ENCODE data around the gene AKAP3.

AKAP3 gene

GRCh38 chr12:4595881-4596280 lies 53.0 kb downstream of the AKAP3 start:
- no peak for DNase-seq (ENCODE audit: low read depth in 2 of 2)

- DNase-seq (ENCODE audit: low read depth in 2 of 2), result no peak
Measured at GRCh38 chr12:4591180-4591687, 57.6 kb downstream of the AKAP3 start.

GRCh38 chr12:4589941-4590340 lies 58.9 kb downstream of the AKAP3 start:
- no peak for DNase-seq (ENCODE audit: low read depth in 2 of 2)

GRCh38 chr12:4588916-4589315 lies 59.9 kb downstream of the AKAP3 start:
- no peak for DNase-seq (ENCODE audit: low read depth in 2 of 2)

GRCh38 chr12:4587108-4587507 lies 61.7 kb downstream of the AKAP3 start:
- DNase-seq (ENCODE audit: low read depth in 2 of 2), result no peak

- no peak for DNase-seq (ENCODE audit: low read depth in 2 of 2)
Measured at GRCh38 chr12:4586500-4586899, 62.4 kb downstream of the AKAP3 start.

- no peak for DNase-seq (ENCODE audit: low read depth in 2 of 2)
Measured at GRCh38 chr12:4584896-4585295, 64.0 kb downstream of the AKAP3 start.

GRCh38 chr12:4584281-4584680 lies 64.6 kb downstream of the AKAP3 start:
- DNase-seq (ENCODE audit: low read depth in 2 of 2), result no peak

GRCh38 chr12:4580281-4580688 lies 68.6 kb downstream of the AKAP3 start:
- no peak for DNase-seq (ENCODE audit: low read depth in 2 of 2)

GRCh38 chr12:4579305-4580102 lies 69.3 kb downstream of the AKAP3 start:
- no peak for DNase-seq (ENCODE audit: low read depth in 2 of 2)

- DNase-seq (ENCODE audit: low read depth in 2 of 2), result no peak
Measured at GRCh38 chr12:4572680-4573079, 76.2 kb downstream of the AKAP3 start.

GRCh38 chr12:4569261-4569660 lies 79.6 kb downstream of the AKAP3 start:
- DNase-seq (ENCODE audit: low read depth in 2 of 2), result no peak

GRCh38 chr12:4567073-4567881 lies 81.6 kb downstream of the AKAP3 start:
- no peak for DNase-seq (ENCODE audit: low read depth in 2 of 2)

GRCh38 chr12:4566474-4566873 lies 82.4 kb downstream of the AKAP3 start:
- DNase-seq (ENCODE audit: low read depth in 2 of 2), result no peak
